HG03558 (cell line): Measurements from ENCODE around the gene SEC23IP.
"Not testable (repeated sequence)": the region's sequence is repeated elsewhere in the genome, so short reads cannot be mapped to it uniquely, and the experiment has no call there.

Experiments used
- ATAC-seq: cut with Tn5 transposase; IDR thresholded peaks from one replicate; pipeline ENCODE4 v1.9.1; 2021; ENCODE audit warnings: moderate number of reproducible peaks; ENCODE audit not compliant: unreplicated experiment; ENCODE audit errors: extremely low read depth

The SEC23IP gene

DNA sequence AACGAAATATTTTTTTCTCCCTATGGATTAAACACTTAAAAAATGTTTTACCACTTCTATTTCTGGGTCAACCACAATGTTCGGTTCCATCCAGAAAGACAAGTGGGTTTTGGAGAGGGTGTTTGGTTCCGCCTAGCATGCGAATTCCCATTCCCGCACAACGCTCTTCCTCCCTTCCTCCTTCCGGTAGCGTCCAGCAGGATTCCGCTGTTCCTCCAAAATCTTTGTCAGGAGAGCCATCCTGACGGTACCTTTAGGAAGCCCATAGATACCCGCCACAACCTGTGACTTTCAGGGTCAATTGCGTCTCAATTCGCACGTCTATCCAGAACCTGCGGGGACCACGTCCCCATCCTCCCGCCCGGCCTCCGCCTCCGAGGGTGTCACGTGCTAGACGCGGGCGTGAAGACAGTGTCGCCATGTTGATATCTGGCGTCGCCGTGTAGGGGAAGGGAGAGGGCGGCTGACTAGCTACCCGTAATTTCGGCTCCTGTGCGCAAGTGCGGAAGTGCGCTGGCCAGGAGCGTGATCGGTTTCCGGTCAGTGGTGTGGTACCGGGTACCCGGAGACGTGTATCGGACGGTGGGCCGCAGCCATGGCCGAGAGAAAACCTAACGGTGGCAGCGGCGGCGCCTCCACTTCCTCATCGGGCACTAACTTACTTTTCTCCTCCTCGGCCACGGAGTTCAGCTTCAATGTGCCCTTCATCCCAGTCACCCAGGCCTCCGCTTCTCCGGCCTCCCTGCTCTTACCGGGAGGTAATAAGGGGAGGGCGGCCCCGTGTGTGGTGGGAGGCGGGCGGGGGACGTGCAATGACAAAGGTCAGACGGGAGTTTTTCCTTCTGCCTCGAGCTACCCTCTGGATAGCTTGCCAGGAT lies at the start of gene SEC23IP:
Gene SEC23IP, plus strand, starts transcription at position 543 of the 878 bp plus-strand sequence. Its CDS starts 53 bp downstream, at position 596.
- peak; percentile 98 for ATAC-seq

DNA sequence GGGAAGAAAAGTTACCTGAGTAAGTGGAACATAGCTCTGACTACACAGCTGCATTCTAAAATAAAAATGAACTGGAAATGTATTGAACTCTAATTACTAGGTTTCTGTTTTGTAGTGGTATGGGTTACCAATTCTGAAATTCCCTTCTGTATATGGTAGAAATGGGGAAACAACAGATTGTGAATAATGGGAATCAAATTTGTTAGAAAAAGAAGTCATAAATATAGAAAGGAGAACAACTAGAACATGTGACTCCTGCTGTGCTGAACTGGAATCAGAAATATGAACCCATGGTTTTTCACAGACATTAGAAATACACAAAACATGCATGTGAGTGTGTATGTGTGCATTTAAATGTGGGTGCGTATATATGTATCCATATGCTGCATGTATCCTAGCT lies 46.9 kb upstream of the SEC23IP start:
- no peak for ATAC-seq

GRCh38 chr10:119849031-119849789 lies 43.3 kb upstream of the SEC23IP start:
- no peak for ATAC-seq

DNA sequence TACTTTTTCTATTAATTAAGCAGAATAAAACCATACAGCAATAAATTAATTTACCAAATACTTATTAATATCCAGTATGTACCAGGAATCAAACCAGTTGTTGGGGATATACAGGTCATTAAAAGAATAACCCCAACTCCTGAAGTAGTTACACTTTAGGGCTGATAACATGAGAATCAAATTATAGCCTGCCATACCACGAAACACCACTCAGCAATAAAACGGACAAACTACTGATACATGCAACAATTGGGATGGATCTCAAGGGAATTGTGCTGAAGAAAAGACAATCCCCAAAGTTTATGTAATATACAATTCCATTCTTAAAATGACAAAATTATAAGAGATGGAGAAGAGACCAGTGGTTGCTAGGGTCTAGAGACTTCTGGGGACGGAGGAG lies 42.6 kb upstream of the SEC23IP start:
- no peak for ATAC-seq

DNA sequence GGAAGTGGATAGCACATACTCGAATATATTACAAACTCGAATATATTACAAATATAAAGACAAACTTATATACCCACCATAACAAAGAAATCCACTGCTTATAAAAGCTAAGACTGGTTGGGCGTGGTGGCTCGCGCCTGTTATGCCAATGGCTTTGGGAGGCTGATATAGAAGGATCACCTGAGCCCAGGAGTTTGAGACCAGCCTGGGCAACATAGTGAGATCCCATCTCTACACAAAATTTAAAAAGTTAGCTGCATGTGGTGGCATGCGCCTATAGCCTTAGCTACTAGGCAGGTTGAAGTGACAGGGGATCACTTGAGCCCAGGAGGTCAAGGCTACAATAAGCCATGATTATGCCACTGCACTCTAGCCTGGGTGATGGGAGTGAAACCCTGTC lies 40.3 kb upstream of the SEC23IP start:
- no peak for ATAC-seq

- no peak for ATAC-seq
Measured at GRCh38 chr10:119852822-119853221, 39.7 kb upstream of the SEC23IP start.

GRCh38 chr10:119853574-119853973 lies 39.0 kb upstream of the SEC23IP start:
- ATAC-seq: no peak

DNA sequence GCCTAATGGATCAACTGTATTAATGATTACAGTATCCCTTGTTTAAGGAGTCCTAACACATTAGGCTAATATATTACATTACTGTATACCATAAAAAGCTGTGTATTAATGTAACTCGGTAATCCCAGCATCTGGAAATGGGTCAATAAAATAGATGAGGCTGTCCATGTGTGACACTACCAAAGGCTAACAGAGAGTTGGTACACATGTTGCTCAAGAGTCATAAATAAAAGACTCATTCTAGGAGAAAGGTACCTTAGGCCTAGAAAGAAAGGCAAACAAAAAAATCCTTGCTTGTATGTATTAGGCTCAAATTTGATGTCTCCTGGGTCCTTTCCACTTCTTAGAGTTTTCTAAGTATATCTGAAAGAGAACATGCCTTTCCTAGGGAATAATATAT lies 34.5 kb upstream of the SEC23IP start:
- no peak for ATAC-seq

GRCh38 chr10:119859420-119860258 lies 32.9 kb upstream of the SEC23IP start:
- no peak for ATAC-seq

DNA sequence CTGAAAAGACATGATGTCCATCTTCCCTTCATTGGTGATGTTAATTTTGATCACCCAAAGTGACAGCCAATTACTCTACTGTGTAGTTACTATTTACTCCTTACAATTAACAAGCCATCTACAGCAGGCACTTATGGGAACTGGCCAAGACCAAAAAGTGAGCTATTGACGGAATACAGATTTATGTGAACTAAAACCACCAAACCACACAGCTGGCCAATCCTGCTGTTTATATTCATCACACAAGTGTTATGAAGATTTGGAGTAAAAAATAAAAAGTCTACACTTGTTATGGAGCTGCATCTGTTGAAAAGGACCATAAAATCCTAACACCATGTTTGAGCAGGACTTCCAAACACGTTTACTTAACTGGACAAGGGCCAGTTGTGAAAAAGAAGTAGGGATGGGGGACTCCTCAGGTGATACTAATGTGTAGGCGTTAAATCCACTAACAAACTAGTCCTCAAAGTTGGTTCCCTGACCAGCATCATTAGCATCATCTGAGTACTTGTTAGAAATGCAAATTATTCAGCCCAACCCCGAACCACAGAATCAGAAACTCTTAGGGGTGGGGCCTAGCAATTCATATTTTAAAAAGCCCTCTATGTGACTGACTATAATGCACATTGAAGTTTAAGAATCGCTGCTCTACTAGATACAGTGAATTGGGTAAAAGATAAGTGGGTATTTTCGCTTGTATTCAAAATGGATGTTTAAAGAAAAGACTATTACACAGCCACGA lies 31.5 kb upstream of the SEC23IP start:
- ATAC-seq: no peak

- ATAC-seq: no peak
Measured at GRCh38 chr10:119862524-119862923, 30.0 kb upstream of the SEC23IP start.

GRCh38 chr10:119863951-119864565 lies 28.5 kb upstream of the SEC23IP start:
- ATAC-seq: no peak

- no peak for ATAC-seq
Measured at GRCh38 chr10:119865699-119866240, 26.8 kb upstream of the SEC23IP start.

DNA sequence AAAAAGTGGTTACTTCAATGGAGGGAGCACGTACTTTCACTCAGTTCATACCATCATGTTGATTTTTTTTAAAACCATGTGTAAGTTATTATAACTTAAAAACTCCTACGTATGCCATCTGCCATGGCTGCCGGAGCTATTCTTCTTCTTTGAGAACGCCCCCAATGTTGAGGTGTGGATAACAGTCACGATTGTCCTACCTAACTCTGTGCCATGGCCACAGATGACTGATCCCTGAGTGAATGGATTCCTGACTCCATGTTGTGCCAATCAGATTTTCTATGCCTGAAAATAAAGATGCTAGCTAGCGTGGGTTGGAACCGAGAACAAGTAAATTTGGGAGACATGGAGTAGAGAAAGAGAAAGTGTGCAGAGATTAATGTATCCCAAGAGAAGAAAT lies 25.2 kb upstream of the SEC23IP start:
- no peak for ATAC-seq

- not testable (repeated sequence) for ATAC-seq
Measured at GRCh38 chr10:119869398-119869797, 23.1 kb upstream of the SEC23IP start.

DNA sequence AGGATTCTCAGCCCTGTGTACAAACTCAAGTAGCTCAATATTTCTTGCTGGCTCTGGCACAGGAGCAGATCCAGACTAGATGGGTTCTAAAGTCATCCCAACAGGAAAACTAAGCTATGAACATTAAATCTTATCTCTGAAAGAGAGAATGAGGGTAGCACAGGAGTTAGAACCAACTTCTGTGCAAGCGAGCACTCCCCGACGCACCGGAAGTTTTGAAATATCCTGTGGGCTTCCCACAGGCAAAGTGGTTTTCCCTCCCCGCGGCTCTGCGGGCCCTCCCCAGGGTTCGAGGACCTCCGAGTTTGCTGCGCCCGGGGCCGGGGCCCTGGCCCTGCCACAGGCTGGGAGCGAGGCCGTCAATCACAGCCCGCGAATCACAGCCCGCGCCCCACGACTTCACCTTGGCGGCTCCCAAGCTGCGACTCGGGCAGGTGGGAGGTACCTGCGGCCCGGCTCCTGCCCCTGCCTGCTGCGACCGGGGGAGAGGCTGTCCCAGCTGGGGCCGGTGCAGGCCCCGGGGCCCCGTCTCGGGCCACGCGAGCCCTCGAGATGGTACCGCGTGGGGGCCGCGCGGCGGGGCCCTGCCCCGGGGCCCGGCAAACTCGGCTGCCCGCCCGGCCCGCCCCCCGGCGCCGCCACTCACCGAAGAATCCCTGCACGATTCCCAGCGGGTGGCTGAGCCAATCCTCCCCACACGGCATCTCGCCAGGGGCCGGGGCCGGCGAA lies 20.5 kb upstream of the SEC23IP start:
- peak; percentile 15 for ATAC-seq

- ATAC-seq: no peak
Measured at GRCh38 chr10:119872610-119872859, 20.0 kb upstream of the SEC23IP start, which contains the start of gene MCMBP. MCMBP (minus strand) TSS chr10:119872843; CDS start chr10:119872584, 259 bp downstream.

GRCh38 chr10:119872860-119873681 lies 19.5 kb upstream of the SEC23IP start:
- ATAC-seq: peak; percentile 83
